Inflammatory macrophage treated with lipopolysaccharide for 1 hour (primary cell): ENCODE data around the gene ITPKB.

ENCODE experiments used
- DNase-seq, 2 donors: peaks; one replicate each; pipeline ENCODE4 v3.0.0-alpha.2; 2020 to 2022

The ITPKB gene

DNA sequence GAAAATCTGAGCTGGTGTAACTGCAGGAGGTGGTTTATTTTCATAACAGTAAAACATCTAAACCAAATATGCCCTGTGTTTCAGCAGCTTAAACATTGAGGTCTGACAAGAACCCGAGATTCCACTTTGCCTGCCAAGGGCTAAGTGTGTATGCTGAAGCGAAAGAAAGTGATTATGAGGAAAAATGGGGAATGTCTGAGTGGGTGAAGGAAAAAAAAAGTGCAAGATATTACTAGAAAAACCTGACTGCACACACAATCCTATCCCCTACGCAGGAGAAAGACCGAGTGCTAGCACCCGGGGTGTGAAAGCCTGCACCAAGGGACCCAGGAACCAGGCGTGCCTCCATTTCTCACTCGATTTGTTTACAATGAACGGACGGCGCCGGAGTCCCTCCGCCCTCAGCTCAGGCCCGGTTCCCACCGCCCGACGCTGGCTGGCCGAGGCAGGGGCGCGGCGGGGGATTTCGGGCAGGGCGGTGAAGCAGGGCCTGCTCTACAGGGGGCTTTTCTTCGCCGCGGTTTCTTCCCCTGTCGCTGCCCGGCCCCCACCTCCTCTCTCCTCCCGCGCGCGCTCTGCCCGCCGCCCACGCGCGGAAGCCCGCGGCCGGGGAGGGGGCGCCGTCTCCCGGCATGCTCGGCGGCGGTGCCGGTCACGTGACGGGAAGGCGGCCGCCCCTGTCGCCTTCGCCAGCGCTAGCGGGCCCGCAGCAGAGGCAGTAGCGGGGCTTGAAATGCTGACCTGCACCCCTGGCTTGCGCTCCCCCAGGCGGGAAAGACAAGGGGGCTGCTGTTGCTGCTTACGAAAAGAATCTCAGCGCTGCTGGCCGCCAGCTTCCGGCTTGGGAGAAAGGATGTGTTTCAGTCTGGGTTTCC is 35.9 kb downstream of the ITPKB start:
- peak; percentile 66 to 88 for DNase-seq

- peak; percentile 27 to 80 for DNase-seq
Measured at GRCh38 chr1:226702318-226702956, 36.6 kb downstream of the ITPKB start.

DNA sequence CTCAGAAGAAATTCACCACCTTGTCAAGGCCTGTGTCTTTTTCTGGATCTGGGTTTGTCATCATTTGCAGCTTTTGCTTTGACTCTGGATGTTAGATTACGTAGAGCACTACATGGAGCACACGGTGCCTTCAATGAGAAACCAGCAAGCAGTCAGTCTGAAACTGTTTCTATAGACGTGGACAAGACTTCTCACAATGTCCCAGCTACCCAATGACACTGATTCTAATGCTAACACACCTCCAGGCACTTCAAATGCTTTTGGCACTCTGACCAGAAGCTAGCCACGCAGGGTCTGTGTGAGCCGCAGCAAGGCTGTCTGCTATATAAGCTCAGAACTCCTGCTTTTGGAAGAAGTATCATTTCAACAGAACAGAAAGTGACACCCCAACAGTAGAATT is 38.2 kb downstream of the ITPKB start:
- no peak for DNase-seq

DNA sequence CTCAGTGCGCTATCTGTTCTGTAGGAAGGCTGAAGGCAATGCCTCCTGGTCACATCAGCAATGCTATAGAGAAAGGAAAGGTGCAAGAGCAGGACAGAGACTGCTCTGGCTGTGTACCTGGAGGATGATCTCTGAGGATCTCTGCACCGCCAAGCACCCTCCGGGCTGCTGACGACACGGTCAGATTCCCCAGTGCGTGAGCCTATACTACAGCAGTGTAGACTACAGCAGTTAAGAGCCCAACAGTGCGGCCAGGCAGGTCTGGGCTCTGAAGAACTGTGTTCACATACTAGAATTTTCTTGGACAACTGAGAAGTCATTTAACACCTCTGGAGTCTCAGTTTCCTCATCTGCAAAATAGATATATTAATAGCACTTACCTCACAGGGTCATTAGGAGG is 39.9 kb downstream of the ITPKB start:
- DNase-seq = no peak

- no peak for DNase-seq
Measured at GRCh38 chr1:226698659-226699058, 40.4 kb downstream of the ITPKB start.

- no peak for DNase-seq
Measured at GRCh38 chr1:226697929-226698544, 41.0 kb downstream of the ITPKB start.

GRCh38 chr1:226697151-226697928 is 41.7 kb downstream of the ITPKB start:
- peak in 1 of 2 donors; percentile 47 for DNase-seq

GRCh38 chr1:226696547-226696946 is 42.5 kb downstream of the ITPKB start:
- DNase-seq = no peak

GRCh38 chr1:226695335-226695900 is 43.7 kb downstream of the ITPKB start:
- no peak for DNase-seq

DNA sequence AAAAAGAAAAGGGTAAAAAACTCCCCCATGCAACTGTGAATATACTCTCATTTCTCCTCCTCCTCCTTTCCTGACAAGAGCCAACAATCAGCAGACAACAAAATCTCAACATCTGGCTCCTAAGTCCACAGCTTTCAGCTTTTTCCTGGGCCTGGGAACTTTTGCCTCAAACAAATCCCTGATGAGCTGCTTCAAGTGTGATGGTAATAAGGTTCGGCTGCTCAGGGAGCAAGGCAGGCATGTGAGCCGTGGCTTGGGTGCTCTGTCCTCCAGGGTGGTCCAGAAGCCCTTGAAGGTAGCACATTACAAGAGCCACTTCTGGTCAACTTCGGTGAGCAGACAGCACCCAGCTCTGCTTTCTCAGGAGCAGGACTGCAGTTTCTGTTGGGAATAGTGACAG is 46.3 kb downstream of the ITPKB start:
- DNase-seq = no peak

- peak in 1 of 2 donors; percentile 53 for DNase-seq
Measured at GRCh38 chr1:226692051-226692792, 46.9 kb downstream of the ITPKB start.

- DNase-seq = peak in 1 of 2 donors; percentile 62
Measured at GRCh38 chr1:226691247-226691646, 47.8 kb downstream of the ITPKB start.

GRCh38 chr1:226690460-226690982 is 48.6 kb downstream of the ITPKB start:
- no peak for DNase-seq

DNA sequence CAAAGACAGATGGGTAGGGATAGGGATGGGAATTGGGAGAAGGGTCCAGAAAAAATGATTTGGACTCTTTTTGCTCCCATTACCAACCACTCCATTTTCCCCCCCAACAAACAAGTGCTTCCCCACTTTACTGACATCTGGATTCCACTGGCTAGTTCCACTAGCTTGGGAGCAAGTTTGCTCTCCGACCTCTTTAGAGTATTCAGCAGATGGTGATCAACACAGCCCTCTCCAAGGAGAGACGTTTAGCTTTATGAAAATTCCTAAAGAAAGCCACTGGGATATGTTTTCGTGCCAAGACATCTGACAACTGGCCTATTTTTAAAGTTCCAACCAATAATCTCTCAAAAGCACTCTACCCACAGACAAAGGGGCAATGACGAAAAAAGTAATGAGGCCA is 50.3 kb downstream of the ITPKB start:
- no peak for DNase-seq

DNA sequence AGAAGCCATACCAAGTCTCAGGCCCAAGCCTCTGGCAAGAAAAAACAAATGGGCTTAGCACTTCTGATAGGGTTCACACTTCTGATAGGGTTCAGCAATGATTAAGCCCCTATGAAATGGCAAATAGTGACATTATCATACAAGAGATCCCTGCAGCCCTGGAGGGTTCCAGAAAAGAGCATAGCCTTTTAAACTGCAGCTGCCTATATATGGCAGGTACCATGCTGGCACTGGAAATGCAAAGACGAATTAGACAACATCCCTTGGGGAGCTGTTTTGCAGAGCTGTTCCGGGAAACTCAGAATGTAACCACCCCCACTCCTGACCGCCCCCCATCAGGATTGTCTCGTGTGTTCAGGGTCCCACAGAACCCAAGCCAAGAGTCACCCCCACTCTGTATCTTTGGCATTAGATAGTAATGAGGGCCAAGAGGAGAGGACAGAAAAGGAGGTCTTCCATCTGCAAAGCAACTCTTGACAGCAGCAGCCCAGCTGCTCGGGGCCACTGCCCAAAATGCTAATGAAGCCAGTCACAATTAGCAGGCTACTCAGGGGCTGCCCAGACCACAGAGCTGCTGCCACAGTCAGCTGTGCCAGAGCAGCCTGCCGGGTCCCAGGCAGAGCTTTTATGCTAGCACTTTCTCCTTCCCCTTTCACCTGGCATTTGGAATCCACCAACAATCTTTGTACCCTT is 50.9 kb downstream of the ITPKB start:
- DNase-seq = no peak

- no peak for DNase-seq
Measured at GRCh38 chr1:226687426-226687825, 51.7 kb downstream of the ITPKB start.

DNA sequence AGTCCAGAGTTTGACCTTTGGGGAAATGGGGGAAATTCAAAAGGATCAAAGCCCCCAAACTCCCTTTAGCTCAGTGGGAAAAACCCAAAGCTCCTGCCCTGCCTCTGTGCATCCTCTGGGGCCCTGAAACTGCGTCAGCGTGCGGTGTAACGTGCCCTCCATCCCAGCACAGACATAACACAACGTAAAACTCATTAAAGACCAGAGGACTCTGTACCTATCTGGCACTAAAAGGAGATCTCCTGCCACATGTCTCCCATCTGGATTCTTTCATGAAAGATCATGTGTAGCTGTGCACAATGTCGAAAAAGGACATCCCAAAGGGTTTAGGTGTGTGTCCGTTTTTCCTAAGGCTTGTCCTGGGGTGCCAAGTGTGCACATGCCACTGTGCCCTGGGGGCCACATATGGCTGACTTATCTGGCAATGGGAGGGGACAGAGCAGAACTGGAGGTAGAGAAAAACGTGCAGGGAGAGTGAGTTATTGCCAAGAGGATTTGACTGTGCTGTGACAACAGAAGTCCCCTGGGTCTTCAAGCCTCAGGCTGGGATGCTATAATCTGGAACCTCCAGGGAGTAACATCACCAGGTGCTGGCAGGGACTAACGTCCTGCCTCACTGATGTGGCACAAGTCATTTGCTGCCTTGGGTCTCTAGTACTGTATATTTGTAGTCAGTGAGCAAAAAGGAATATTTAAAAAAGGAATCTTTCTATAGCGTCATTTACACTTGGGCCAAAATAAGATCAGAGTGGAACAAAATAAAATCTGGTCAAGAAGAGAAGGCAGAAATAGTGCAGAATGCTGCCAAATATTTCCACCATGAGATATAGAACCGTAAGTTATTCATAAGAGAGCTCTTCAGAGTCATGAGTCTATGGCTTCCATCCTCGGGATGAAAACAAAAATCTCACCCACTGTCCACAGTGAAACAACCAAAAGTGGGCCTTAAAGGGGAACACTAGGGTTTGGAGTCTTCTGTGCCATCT is 52.3 kb downstream of the ITPKB start:
- DNase-seq = no peak

GRCh38 chr1:226685196-226685820 is 53.8 kb downstream of the ITPKB start:
- DNase-seq = no peak

DNA sequence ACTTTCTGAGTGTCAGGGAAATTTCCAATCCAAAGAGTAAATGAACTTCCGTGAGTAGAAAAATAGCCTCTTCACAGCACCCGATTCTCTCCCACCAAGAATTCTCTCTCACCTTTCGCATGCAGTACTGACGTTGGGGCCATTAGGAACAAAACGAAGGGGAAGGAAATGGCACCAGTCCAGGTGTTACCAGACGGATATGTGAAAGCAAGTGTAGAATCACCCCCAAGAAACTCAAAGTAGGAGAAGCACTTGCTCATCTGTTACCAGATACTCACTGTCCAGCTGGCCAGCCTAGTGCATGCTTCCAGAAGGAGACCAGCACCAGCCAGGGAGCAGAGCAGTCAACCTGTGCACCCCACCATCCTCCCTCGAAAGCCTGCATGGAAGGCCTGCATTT is 55.1 kb downstream of the ITPKB start:
- DNase-seq = no peak
